ENCODE results near the gene NEUROG1.

DNA sequence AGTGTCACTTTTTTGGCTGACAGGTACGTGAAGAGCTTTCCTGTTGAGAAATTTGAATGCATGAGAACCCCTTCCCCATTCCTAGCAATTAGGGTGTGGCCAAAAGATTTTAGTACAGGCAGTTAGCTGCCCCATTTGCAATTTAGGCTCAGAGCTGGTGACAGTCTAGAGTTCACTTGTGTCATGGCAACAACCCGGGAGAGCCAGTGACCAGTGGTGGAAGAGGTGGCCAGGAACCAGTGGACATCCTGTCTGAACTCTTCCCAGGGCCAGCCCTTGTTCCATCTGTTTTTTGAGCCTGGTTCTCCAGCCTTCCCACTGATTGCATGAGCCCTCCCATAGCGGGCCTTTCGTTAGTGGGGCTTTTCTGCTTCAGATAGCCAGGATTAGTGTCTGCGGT lies 2.5 kb upstream of the NEUROG1 start:
- TF ChIP-seq, protein P1, sequence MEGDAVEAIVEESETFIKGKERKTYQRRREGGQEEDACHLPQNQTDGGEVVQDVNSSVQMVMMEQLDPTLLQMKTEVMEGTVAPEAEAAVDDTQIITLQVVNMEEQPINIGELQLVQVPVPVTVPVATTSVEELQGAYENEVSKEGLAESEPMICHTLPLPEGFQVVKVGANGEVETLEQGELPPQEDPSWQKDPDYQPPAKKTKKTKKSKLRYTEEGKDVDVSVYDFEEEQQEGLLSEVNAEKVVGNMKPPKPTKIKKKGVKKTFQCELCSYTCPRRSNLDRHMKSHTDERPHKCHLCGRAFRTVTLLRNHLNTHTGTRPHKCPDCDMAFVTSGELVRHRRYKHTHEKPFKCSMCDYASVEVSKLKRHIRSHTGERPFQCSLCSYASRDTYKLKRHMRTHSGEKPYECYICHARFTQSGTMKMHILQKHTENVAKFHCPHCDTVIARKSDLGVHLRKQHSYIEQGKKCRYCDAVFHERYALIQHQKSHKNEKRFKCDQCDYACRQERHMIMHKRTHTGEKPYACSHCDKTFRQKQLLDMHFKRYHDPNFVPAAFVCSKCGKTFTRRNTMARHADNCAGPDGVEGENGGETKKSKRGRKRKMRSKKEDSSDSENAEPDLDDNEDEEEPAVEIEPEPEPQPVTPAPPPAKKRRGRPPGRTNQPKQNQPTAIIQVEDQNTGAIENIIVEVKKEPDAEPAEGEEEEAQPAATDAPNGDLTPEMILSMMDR (conservative IDR thresholded peaks at IDR 0.05; ENCODE audit: low read length), result no peak
- TF ChIP-seq EZH2phosphoT487 (IDR thresholded peaks at IDR 0.05; ENCODE audit: borderline replicate concordance), result no peak

Data from Loucy (cell line).